Lower leg skin (tissue), 4 donors: ENCODE data around the gene TRIP11. TPM values are rescaled to one million over a fixed set of nuclear protein-coding genes. Genes with fewer than 3 reads are reported as not detected.

ENCODE experiments used
- DNase-seq, 2 donors: peaks; one replicate each; pipeline ENCODE4 v3.0.0-alpha.2; 2019; ENCODE audit warnings: low spot score in 2 of 2
- H3K4me3 ChIP-seq: fragments of 200-600 bp; sonication (generic); 2 replicates; pipeline ENCODE4 v1.5.1; 2017; ENCODE audit warnings: mild to moderate bottlenecking, low read depth; ENCODE audit not compliant: poor library complexity, severe bottlenecking
- POLR2A ChIP-seq, 2 donors: fragments of 450-650 bp; IDR thresholded peaks; one replicate each; pipeline ENCODE4 v1.6.1; 2016 to 2017; ENCODE audit warnings: antibody characterized with exemption in 2 of 2, mild to moderate bottlenecking in 1 of 2, moderate library complexity in 1 of 2
- WGBS, 2 donors: methylation state at CpG; one replicate each; pipeline ENCODE4 v1.1.5; 2018; 5-methylcytosine and 5-hydroxymethylcytosine counted together
- intact Hi-C: fragments of 100-400 bp; cut with DNase I; formaldehyde crosslinking; loops from one replicate; pipeline ENCODE4 v1.15.0; 2023; ENCODE audit warnings: low total_unique reads
- total RNA-seq, 4 donors: library from RNA; depleted of rRNA; stranded (reverse); fragments of >200 nt; gene quantifications; one replicate each; pipeline ENCODE4 v1.1.0, GENCODE V29; 2016
- TF ChIP-seq, protein P1 (sequence below), 3 donors: fragments of 450-650 bp; IDR thresholded peaks; one replicate each; pipeline ENCODE4 v1.5.1; 2016; ENCODE audit warnings: antibody characterized with exemption in 3 of 3, mild to moderate bottlenecking in 3 of 3, moderate library complexity in 2 of 3

The TRIP11 gene
- total RNA-seq, 4 donors from 2014 or later = 18.5 to 37.0 (median 28.8) TPM

DNA sequence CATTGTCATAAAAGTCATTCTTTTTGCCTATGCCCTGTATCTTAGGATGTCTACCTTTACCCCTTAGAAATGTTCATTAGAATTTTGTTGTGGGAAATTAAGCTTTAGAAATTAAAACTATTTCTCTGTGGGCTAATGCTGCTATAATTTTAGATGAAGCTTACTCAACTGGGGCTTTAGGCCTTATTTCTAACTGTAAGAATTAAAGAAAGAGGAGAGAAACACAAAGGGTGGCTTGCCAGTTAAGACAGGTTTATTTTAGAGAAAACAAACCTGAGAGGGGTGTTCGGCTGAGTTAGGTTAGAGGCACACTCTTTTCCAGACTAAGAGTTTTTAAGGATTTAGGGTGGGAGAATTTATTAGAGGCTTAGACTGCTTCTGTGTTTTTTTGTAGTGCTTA is 6.4 kb downstream of the TRIP11 start:
- intact Hi-C loops = no loop called here
- 95 to 96% methylated on average over 1 of the region's 1 CpG for WGBS, 2 donors
- TF ChIP-seq POLR2A (IDR thresholded peaks at IDR 0.05) = no peak
- TF ChIP-seq, protein P1, sequence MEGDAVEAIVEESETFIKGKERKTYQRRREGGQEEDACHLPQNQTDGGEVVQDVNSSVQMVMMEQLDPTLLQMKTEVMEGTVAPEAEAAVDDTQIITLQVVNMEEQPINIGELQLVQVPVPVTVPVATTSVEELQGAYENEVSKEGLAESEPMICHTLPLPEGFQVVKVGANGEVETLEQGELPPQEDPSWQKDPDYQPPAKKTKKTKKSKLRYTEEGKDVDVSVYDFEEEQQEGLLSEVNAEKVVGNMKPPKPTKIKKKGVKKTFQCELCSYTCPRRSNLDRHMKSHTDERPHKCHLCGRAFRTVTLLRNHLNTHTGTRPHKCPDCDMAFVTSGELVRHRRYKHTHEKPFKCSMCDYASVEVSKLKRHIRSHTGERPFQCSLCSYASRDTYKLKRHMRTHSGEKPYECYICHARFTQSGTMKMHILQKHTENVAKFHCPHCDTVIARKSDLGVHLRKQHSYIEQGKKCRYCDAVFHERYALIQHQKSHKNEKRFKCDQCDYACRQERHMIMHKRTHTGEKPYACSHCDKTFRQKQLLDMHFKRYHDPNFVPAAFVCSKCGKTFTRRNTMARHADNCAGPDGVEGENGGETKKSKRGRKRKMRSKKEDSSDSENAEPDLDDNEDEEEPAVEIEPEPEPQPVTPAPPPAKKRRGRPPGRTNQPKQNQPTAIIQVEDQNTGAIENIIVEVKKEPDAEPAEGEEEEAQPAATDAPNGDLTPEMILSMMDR (IDR thresholded peaks at IDR 0.05) = no peak
- DNase-seq = no peak
- no peak overlapping the region for H3K4me3 ChIP-seq

DNA sequence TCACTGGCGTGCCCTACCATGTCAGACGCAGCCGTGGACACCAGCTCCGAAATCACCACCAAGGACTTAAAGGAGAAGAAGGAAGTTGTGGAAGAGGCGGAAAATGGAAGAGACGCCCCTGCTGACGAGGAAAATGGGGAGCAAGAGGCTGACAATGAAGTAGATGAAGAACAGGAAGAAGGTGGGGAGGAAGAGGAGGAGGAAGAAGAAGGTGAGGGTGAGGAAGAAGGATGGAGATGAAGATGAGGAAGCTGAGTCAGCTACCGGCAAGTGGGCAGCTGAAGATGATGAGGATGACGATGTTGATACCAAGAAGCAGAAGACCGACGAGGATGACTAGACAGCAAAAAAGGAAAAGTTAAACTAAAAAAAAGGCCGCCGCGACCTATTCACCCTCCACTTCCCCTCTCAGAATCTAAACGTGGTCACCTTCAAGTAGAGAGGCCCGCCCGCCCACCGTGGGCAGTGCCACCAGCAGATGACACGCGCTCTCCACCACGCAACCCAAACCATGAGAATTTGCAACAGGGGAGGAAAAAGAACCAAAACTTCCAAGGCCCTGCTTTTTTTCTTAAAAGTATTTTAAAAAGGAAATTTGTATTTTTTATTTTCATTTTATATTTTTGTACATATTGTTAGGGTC is 13.2 kb downstream of the TRIP11 start:
- intact Hi-C loops = no loop called here
- WGBS, 2 donors = 90 to 93% methylated on average over 21 of the region's 21 CpGs
- no peak overlapping the region for H3K4me3 ChIP-seq
- TF ChIP-seq POLR2A (IDR thresholded peaks at IDR 0.05) = no peak
- TF ChIP-seq, protein P1 (IDR thresholded peaks at IDR 0.05) = no peak
- DNase-seq = no peak

DNA sequence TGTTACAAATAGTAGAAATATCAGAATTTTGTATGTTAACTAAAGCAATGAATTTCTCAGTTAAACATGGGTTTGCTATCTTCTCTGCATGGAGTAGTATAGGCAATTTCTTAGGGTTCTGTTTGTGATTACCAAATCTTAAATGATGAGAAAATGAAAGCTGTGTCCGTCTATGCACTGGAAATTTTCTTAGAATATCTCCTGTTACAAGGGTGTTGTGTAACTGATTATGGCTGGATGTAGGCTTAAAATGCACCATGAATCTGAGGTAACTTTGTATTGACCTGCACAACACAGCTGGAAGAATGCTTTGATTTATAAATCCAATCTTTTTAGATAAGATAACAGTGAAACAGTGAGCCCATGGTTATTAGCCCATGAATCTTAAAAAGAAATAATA is 17.8 kb downstream of the TRIP11 start:
- no peak overlapping the region for H3K4me3 ChIP-seq
- no peak for DNase-seq
- TF ChIP-seq, protein P1 (IDR thresholded peaks at IDR 0.05) = no peak
- no peak for TF ChIP-seq POLR2A (IDR thresholded peaks at IDR 0.05)
- WGBS, 2 donors = 85 to 89% methylated on average over 1 of the region's 1 CpG
- intact Hi-C loops = no loop called here

DNA sequence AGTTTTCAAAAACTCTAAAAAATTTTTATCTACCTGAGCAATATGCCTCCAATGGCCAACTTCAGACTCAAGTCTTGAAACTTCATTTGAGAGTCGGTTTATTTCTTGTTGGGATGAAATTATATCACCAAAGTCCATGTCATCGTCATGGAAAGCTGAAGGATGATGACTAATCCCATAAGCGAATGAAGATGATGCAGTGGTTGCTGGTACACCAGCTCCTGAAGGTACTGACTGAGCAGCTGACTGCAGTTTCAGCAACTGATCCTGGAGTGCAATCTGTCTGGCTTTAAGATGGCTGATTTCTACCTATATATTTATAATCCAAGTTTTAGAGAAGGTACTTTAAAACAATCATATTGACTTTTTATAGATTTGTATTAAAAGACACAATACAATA is 18.3 kb downstream of the TRIP11 start:
- 93 to 94% methylated on average over 3 of the region's 3 CpGs for WGBS, 2 donors
- TF ChIP-seq POLR2A (IDR thresholded peaks at IDR 0.05) = no peak
- TF ChIP-seq, protein P1 (IDR thresholded peaks at IDR 0.05) = no peak
- no peak overlapping the region for H3K4me3 ChIP-seq
- no peak for DNase-seq
- intact Hi-C loops = no loop called here

DNA sequence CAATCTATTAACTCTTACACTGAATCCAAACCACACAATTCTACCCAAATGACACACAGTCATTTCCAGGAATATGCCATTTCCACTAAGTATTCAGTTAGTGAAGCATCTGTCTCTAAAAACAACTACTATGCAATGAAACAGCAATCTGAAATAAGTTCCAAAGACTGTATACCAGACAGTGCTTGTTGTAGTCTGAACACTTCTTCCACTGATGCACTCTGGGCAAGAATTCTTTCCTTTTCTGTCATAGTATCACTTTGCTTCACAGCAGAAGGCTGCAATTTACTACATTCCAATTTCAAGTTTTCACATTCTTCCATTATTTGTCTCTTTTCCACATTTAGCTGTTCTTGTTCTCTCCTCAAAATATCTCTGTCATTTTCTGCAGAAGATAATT is 25.8 kb downstream of the TRIP11 start:
- TF ChIP-seq POLR2A (IDR thresholded peaks at IDR 0.05) = no peak
- TF ChIP-seq, protein P1 (IDR thresholded peaks at IDR 0.05) = no peak

More for the DNA sequence above, 25.8 kb downstream of the TRIP11 start:
- intact Hi-C loops = no loop called here
- no peak for DNase-seq
- H3K4me3 ChIP-seq = no peak overlapping the region
